ENCODE data around the gene ANKRD6.

Gene ANKRD6

GRCh38 chr6:89662659-89663223, 229.8 kb downstream of the ANKRD6 start:
- peaks cover 49% of the 10 kb centered on the region for H3K36me3 Mint-ChIP-seq (ENCODE audit: insufficient read depth)
- no peaks in the 10 kb centered on the region for H3K4me1 Mint-ChIP-seq (ENCODE audit: low read depth in 2 of 2)
- H3K27ac Mint-ChIP-seq: no peak overlapping the region

GRCh38 chr6:89667872-89668556, 235.1 kb downstream of the ANKRD6 start:
- DNase-seq (no peak), ATAC-seq (replicated peaks) (no peak)
- Mint-ChIP-seq H3K27me3 (no peaks in the 10 kb centered on the region), H3K27ac (peak overlapping the region in 1 of 2 donors; percentile 21), H3K9me3 (no peaks in the 10 kb centered on the region), H3K4me1 (ENCODE audit: low read depth in 2 of 2) (no peaks in the 10 kb centered on the region), H3K36me3 (ENCODE audit: insufficient read depth) (peaks cover 47% of the 10 kb centered on the region), H3K4me3 (no peak overlapping the region)

More at GRCh38 chr6:89662659-89663223, 229.8 kb downstream of the ANKRD6 start:
- DNase-seq (no peak), ATAC-seq (replicated peaks) (no peak)
- Mint-ChIP-seq H3K27me3 (no peaks in the 10 kb centered on the region), H3K4me3 (no peak overlapping the region), H3K9me3 (no peaks in the 10 kb centered on the region)

- DNase-seq: no peak
- Mint-ChIP-seq H3K9me3 (no peaks in the 10 kb centered on the region), H3K27ac (no peak overlapping the region), H3K4me1 (ENCODE audit: low read depth in 2 of 2) (no peaks in the 10 kb centered on the region), H3K4me3 (no peak overlapping the region), H3K27me3 (no peaks in the 10 kb centered on the region), H3K36me3 (ENCODE audit: insufficient read depth) (peaks cover 41% of the 10 kb centered on the region)
- no peak for ATAC-seq (replicated peaks)
Observed at GRCh38 chr6:89669002-89669401, 236.1 kb downstream of the ANKRD6 start.

GRCh38 chr6:89670935-89671565, 238.1 kb downstream of the ANKRD6 start:
- ATAC-seq (replicated peaks): no peak
- H3K36me3 Mint-ChIP-seq (ENCODE audit: insufficient read depth): peaks cover 51% of the 10 kb centered on the region
- H3K9me3 Mint-ChIP-seq: no peaks in the 10 kb centered on the region
- H3K27ac Mint-ChIP-seq: no peak overlapping the region
- H3K4me3 Mint-ChIP-seq: no peak overlapping the region
- no peak for DNase-seq
- no peaks in the 10 kb centered on the region for H3K27me3 Mint-ChIP-seq
- no peaks in the 10 kb centered on the region for H3K4me1 Mint-ChIP-seq (ENCODE audit: low read depth in 2 of 2)

GRCh38 chr6:89675949-89676748, 243.2 kb downstream of the ANKRD6 start:
- H3K9me3 Mint-ChIP-seq: no peaks in the 10 kb centered on the region

GRCh38 chr6:89678531-89678930, 245.6 kb downstream of the ANKRD6 start:
- peaks cover 0 to 3% of the 10 kb centered on the region in 2 donors for H3K4me1 Mint-ChIP-seq (ENCODE audit: low read depth in 2 of 2)
- no peaks in the 10 kb centered on the region for H3K27me3 Mint-ChIP-seq
- H3K27ac Mint-ChIP-seq: no peak overlapping the region
- ATAC-seq (replicated peaks) (no peak), DNase-seq (no peak)
- no peaks in the 10 kb centered on the region for H3K9me3 Mint-ChIP-seq
- no peak overlapping the region for H3K4me3 Mint-ChIP-seq
- H3K36me3 Mint-ChIP-seq (ENCODE audit: insufficient read depth): peaks cover 72% of the 10 kb centered on the region

More at GRCh38 chr6:89675949-89676748, 243.2 kb downstream of the ANKRD6 start:
- H3K4me1 Mint-ChIP-seq (ENCODE audit: low read depth in 2 of 2): peaks cover 0 to 3% of the 10 kb centered on the region in 2 donors
- ATAC-seq (replicated peaks) (no peak), DNase-seq (no peak)
- H3K4me3 Mint-ChIP-seq: no peak overlapping the region
- peak overlapping the region in 1 of 2 donors; percentile 23 for H3K27ac Mint-ChIP-seq
- H3K27me3 Mint-ChIP-seq: no peaks in the 10 kb centered on the region
- H3K36me3 Mint-ChIP-seq (ENCODE audit: insufficient read depth): peaks cover 63% of the 10 kb centered on the region

GRCh38 chr6:89679215-89680120, 246.5 kb downstream of the ANKRD6 start:
- Mint-ChIP-seq H3K4me3 (no peak overlapping the region), H3K9me3 (no peaks in the 10 kb centered on the region), H3K4me1 (ENCODE audit: low read depth in 2 of 2) (peaks cover 0 to 3% of the 10 kb centered on the region in 2 donors), H3K27me3 (no peaks in the 10 kb centered on the region), H3K27ac (peak overlapping the region in 1 of 2 donors; percentile 76), H3K36me3 (ENCODE audit: insufficient read depth) (peaks cover 74% of the 10 kb centered on the region)
- ATAC-seq (replicated peaks) (no peak), DNase-seq (no peak)

GRCh38 chr6:89680150-89680549, 247.2 kb downstream of the ANKRD6 start:
- ATAC-seq (replicated peaks) (no peak), DNase-seq (no peak)
- H3K4me1 Mint-ChIP-seq (ENCODE audit: low read depth in 2 of 2): peaks cover 0 to 3% of the 10 kb centered on the region in 2 donors
- H3K36me3 Mint-ChIP-seq (ENCODE audit: insufficient read depth): peaks cover 74% of the 10 kb centered on the region
- H3K27ac Mint-ChIP-seq: peak overlapping the region in 1 of 2 donors; percentile 76
- H3K4me3 Mint-ChIP-seq: no peak overlapping the region
- H3K9me3 Mint-ChIP-seq: no peaks in the 10 kb centered on the region
- no peaks in the 10 kb centered on the region for H3K27me3 Mint-ChIP-seq

GRCh38 chr6:89680551-89680950, 247.6 kb downstream of the ANKRD6 start:
- DNase-seq (no peak), ATAC-seq (replicated peaks) (no peak)
- Mint-ChIP-seq H3K9me3 (no peaks in the 10 kb centered on the region), H3K36me3 (ENCODE audit: insufficient read depth) (peaks cover 72% of the 10 kb centered on the region), H3K27me3 (no peaks in the 10 kb centered on the region), H3K27ac (no peak overlapping the region), H3K4me3 (no peak overlapping the region), H3K4me1 (ENCODE audit: low read depth in 2 of 2) (peaks cover 0 to 3% of the 10 kb centered on the region in 2 donors)

GRCh38 chr6:89681983-89682564, 249.1 kb downstream of the ANKRD6 start:
- DNase-seq (no peak), ATAC-seq (replicated peaks) (peak; percentile 39)
- H3K27me3 Mint-ChIP-seq: no peaks in the 10 kb centered on the region
- no peaks in the 10 kb centered on the region for H3K4me1 Mint-ChIP-seq (ENCODE audit: low read depth in 2 of 2)
- H3K9me3 Mint-ChIP-seq: no peaks in the 10 kb centered on the region
- H3K36me3 Mint-ChIP-seq (ENCODE audit: insufficient read depth): peaks cover 68% of the 10 kb centered on the region
- no peak overlapping the region for H3K4me3 Mint-ChIP-seq
- no peak overlapping the region for H3K27ac Mint-ChIP-seq

GRCh38 chr6:89682991-89683390, 250.0 kb downstream of the ANKRD6 start:
- no peaks in the 10 kb centered on the region for H3K4me1 Mint-ChIP-seq (ENCODE audit: low read depth in 2 of 2)
- H3K36me3 Mint-ChIP-seq (ENCODE audit: insufficient read depth): peaks cover 63% of the 10 kb centered on the region
- no peaks in the 10 kb centered on the region for H3K27me3 Mint-ChIP-seq
- H3K9me3 Mint-ChIP-seq: no peaks in the 10 kb centered on the region
- no peak overlapping the region for H3K4me3 Mint-ChIP-seq
- H3K27ac Mint-ChIP-seq: no peak overlapping the region
- DNase-seq (no peak), ATAC-seq (replicated peaks) (no peak)
